ENCODE results near the gene JPH2.

JPH2 gene

GRCh38 chr20:44160133-44160532, 26.9 kb downstream of the JPH2 start:
- DNase-seq (ENCODE audit: insufficient read length, low spot score) (no peak), FAIRE-seq (no peak)

- no peak for DNase-seq (ENCODE audit: insufficient read length, low spot score)
- FAIRE-seq, result no peak
Observed at GRCh38 chr20:44159711-44160110, 27.3 kb downstream of the JPH2 start.

GRCh38 chr20:44159125-44159524, 27.9 kb downstream of the JPH2 start:
- FAIRE-seq, result no peak
- no peak for DNase-seq (ENCODE audit: insufficient read length, low spot score)

GRCh38 chr20:44157061-44157460, 29.9 kb downstream of the JPH2 start:
- no peak for FAIRE-seq
- no peak for DNase-seq (ENCODE audit: insufficient read length, low spot score)

GRCh38 chr20:44154521-44155001, 32.4 kb downstream of the JPH2 start:
- DNase-seq (ENCODE audit: insufficient read length, low spot score) (no peak), FAIRE-seq (no peak)

GRCh38 chr20:44153636-44154043, 33.3 kb downstream of the JPH2 start:
- FAIRE-seq, result no peak
- DNase-seq (ENCODE audit: insufficient read length, low spot score), result no peak

- FAIRE-seq (no peak), DNase-seq (ENCODE audit: insufficient read length, low spot score) (no peak)
Observed at GRCh38 chr20:44151621-44152416, 35.2 kb downstream of the JPH2 start.

- DNase-seq (ENCODE audit: insufficient read length, low spot score) (no peak), FAIRE-seq (no peak)
Observed at GRCh38 chr20:44146272-44146671, 40.7 kb downstream of the JPH2 start.

GRCh38 chr20:44145131-44145775, 41.7 kb downstream of the JPH2 start:
- FAIRE-seq (no peak), DNase-seq (ENCODE audit: insufficient read length, low spot score) (no peak)

GRCh38 chr20:44143936-44144335, 43.1 kb downstream of the JPH2 start:
- DNase-seq (ENCODE audit: insufficient read length, low spot score) (no peak), FAIRE-seq (no peak)

- FAIRE-seq, result no peak
Observed at GRCh38 chr20:44142413-44142812, 44.6 kb downstream of the JPH2 start.

GRCh38 chr20:44141873-44142272, 45.1 kb downstream of the JPH2 start:
- DNase-seq (ENCODE audit: insufficient read length, low spot score) (no peak), FAIRE-seq (no peak)

More at GRCh38 chr20:44142413-44142812, 44.6 kb downstream of the JPH2 start:
- DNase-seq (ENCODE audit: insufficient read length, low spot score), result no peak

GRCh38 chr20:44138867-44139266, 48.1 kb downstream of the JPH2 start:
- FAIRE-seq, result no peak

GRCh38 chr20:44137266-44137801, 49.7 kb downstream of the JPH2 start:
- DNase-seq (ENCODE audit: insufficient read length, low spot score) (no peak), FAIRE-seq (no peak)

More at GRCh38 chr20:44138867-44139266, 48.1 kb downstream of the JPH2 start:
- DNase-seq (ENCODE audit: insufficient read length, low spot score), result no peak

- DNase-seq (ENCODE audit: insufficient read length, low spot score), result no peak
- FAIRE-seq, result no peak
Observed at GRCh38 chr20:44136579-44137265, 50.3 kb downstream of the JPH2 start.

- FAIRE-seq, result no peak
- no peak for DNase-seq (ENCODE audit: insufficient read length, low spot score)
Observed at GRCh38 chr20:44135417-44136204, 51.4 kb downstream of the JPH2 start.

GRCh38 chr20:44135012-44135412, 52.0 kb downstream of the JPH2 start:
- DNase-seq (ENCODE audit: insufficient read length, low spot score) (no peak), FAIRE-seq (peak; percentile 64)

GRCh38 chr20:44133424-44133823, 53.6 kb downstream of the JPH2 start:
- FAIRE-seq, result no peak

GRCh38 chr20:44131704-44132103, 55.3 kb downstream of the JPH2 start:
- no peak for DNase-seq (ENCODE audit: insufficient read length, low spot score)
- FAIRE-seq, result no peak

More at GRCh38 chr20:44133424-44133823, 53.6 kb downstream of the JPH2 start:
- no peak for DNase-seq (ENCODE audit: insufficient read length, low spot score)

Measured in GM19239 (cell line).